Measurements from ENCODE around the gene DCP1B.

The DCP1B gene

DNA sequence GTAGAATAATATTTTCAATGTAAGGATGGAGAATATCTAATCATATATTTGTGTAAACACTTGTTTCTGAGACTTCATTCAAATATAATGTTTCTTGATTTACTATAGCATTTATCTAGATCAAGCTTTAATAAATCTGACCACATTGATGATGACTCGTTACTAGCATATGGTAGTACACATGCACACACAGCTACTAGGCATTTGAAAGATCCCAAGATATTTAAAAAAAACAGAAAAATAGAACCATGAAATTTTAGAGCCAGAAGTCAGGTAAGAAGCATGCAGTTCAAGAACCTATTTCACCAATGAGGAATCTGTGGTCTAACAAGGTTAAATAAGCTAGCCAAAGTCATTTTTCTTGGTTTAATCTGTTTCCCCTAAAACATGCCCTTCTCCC is 32.0 kb downstream of the DCP1B start:
- no peak for DNase-seq (ENCODE audit: low spot score)
- in situ Hi-C loops (cut with MboI; ENCODE audit: low pct_unique_long_range_greater_than_20kb, low sequenced_read_pairs, unreplicated experiment) = no loop called here
- TF ChIP-seq, protein P1, sequence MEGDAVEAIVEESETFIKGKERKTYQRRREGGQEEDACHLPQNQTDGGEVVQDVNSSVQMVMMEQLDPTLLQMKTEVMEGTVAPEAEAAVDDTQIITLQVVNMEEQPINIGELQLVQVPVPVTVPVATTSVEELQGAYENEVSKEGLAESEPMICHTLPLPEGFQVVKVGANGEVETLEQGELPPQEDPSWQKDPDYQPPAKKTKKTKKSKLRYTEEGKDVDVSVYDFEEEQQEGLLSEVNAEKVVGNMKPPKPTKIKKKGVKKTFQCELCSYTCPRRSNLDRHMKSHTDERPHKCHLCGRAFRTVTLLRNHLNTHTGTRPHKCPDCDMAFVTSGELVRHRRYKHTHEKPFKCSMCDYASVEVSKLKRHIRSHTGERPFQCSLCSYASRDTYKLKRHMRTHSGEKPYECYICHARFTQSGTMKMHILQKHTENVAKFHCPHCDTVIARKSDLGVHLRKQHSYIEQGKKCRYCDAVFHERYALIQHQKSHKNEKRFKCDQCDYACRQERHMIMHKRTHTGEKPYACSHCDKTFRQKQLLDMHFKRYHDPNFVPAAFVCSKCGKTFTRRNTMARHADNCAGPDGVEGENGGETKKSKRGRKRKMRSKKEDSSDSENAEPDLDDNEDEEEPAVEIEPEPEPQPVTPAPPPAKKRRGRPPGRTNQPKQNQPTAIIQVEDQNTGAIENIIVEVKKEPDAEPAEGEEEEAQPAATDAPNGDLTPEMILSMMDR (IDR thresholded peaks at IDR 0.05; ENCODE audit: extremely low read depth, insufficient read depth, missing control alignments) = no peak

DNA sequence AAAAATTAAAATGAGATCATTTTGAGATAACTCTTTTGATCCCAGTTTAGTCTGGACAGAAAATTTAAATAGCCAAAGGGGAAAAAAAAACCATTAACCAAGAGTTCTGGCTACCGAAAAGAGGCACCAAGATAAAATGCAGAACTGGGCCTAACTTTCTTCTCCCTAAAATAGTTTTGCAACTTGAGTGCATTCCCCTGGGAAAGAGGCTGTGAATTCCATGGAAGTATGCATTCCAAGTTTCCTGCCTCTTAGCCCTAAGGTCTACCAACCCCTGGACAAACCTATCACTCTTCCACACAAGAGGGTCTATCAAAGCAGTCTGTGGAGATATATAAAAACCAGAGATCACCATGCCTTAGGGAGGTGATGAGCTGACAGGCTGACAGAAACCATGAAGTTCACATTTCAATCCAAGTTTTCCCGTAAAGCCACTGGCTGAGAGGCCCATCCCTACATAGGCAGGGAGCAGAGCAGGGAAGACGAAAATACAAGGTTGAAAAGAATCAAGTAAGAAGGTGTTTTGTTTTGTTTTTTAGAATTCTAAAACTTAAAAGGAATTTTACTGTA is 33.8 kb downstream of the DCP1B start:
- DNase-seq (ENCODE audit: low spot score) = no peak
- in situ Hi-C loops (cut with MboI; ENCODE audit: low pct_unique_long_range_greater_than_20kb, low sequenced_read_pairs, unreplicated experiment) = no loop called here
- TF ChIP-seq, protein P1 (IDR thresholded peaks at IDR 0.05; ENCODE audit: extremely low read depth, insufficient read depth, missing control alignments) = no peak

DNA sequence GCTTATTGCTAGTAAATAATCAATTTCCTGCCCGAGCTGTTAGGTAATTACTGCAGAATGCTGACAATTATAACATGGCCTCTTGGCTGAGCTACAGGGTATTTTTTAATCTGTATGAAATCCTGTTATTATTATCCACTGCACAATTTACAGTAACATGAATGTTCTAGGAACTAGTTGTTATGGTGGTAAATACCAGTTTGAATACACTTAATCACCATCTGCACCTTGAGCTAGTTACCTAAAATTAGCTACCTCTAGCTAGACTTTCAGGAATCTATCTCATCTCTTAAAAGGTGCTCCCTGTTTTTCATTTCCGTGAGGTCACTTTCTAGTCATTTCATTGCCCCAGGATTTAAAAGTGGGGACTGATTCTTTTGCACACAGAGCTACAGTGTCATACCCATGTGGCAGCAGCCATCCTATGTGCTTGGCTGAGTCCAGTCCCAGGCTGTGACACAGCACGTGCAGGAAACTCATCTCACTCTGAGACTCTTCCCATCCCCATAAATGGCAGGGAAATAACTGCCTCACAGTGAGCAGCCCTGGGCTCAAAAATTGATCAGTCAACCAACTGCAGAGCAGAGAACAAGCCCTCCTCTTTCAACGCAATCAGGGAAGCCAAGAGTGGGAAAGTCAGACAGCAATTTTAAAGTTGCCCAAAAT is 37.6 kb downstream of the DCP1B start:
- in situ Hi-C loops (cut with MboI; ENCODE audit: low pct_unique_long_range_greater_than_20kb, low sequenced_read_pairs, unreplicated experiment) = no loop called here
- TF ChIP-seq, protein P1 (IDR thresholded peaks at IDR 0.05; ENCODE audit: extremely low read depth, insufficient read depth, missing control alignments) = no peak
- no peak for DNase-seq (ENCODE audit: low spot score)

DNA sequence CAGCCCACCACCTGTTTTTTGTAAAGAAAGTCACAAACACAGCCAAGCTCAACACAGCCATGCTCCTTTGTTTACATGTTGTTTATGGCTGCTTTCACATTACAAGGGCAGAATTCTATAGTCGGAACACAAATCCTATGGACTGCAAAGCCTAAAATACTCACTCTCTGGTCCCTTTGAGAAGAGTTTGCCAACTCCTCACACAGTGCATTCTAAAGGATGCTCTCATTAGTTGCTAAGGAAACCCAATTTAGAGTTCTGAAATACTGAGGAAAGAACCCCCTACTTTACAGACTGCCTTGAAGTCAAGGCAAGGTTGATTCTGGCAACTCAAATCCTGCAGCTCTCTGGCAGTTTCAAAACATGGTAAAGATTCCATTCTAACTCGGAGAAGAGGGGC is 38.3 kb downstream of the DCP1B start:
- TF ChIP-seq, protein P1 (IDR thresholded peaks at IDR 0.05; ENCODE audit: extremely low read depth, insufficient read depth, missing control alignments) = no peak
- in situ Hi-C loops (cut with MboI; ENCODE audit: low pct_unique_long_range_greater_than_20kb, low sequenced_read_pairs, unreplicated experiment) = no loop called here
- no peak for DNase-seq (ENCODE audit: low spot score)

DNA sequence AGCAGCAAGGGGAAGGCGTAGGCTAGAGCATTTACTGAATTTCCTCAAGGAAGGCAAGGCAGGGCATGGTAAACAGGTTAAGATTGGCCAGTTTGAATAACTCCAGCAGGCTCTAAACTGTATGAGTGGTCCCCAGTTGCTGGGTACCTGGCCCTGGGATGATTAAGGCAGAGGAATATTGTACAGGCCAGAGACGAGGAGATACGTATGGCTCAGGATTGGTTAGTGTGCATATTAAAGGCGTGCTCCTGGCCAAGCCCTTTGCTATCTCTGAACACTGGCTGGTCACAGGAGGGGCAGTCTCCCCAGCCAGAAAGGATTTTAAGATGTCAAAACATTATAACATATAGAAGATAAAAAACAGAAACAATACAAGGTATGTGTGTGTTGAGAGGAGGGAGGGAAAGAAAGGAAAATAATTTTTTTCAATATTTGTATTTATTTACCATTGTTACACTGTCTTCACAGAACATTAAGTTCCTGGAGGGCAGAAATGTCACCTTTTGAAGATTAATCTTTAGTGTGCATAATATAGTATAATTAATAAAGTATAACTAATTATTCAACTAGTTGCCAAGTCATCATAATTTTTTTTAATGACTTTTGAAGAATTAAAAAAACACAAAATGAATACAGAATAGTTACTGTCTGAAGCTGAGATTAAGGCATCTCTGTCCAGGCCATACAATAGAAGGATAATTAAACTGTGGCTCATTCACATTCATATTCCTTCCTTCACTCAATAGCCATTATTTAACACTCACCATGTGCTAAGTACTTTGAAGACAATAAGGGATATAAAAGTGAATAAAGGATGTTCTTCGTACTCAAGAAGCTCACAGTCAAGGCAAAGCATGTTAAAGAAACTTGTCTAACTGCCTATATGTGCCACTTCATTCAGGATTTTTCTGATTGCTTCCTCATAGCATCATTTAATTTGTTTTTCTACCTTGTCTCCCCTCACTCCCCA is 41.9 kb downstream of the DCP1B start:
- DNase-seq (ENCODE audit: low spot score) = no peak
- TF ChIP-seq, protein P1 (IDR thresholded peaks at IDR 0.05; ENCODE audit: extremely low read depth, insufficient read depth, missing control alignments) = no peak
- in situ Hi-C loops (cut with MboI; ENCODE audit: low pct_unique_long_range_greater_than_20kb, low sequenced_read_pairs, unreplicated experiment) = no loop called here

DNA sequence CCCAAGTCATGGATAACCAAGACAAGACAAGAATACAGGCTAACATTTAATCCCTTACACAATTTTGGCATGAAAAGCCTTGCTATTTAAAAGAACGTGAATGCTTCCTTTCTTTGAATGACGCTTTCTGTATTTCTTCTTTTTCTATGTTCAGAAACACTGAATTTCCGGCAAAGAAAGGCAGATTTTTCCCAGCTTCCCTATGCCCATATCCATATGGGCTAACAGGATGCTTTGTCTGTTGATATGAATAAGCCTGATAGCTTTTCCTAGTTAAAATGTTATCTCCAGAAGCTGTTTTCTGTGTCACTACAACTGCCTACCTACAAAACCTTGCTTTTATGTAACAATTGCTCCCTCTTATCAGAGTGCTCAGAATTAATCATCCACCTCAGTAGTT is 47.5 kb downstream of the DCP1B start:
- in situ Hi-C loops (cut with MboI; ENCODE audit: low pct_unique_long_range_greater_than_20kb, low sequenced_read_pairs, unreplicated experiment) = no loop called here
- TF ChIP-seq, protein P1 (IDR thresholded peaks at IDR 0.05; ENCODE audit: extremely low read depth, insufficient read depth, missing control alignments) = no peak

More for the DNA sequence above, 47.5 kb downstream of the DCP1B start:
- no peak for DNase-seq (ENCODE audit: low spot score)
